Dendritic cell treated with granulocyte-macrophage colony-stimulating factor and Interleukin-4, amounts not matched to agents 40 ng/mL and 50 ng/mL, for 4 days (primary cell): ENCODE data around the gene GJC1.
A peak's percentile ranks its signal among the peaks of the same experiment; 100 is the strongest.

ENCODE experiments used
- H3K27ac Mint-ChIP-seq: one replicate; pipeline ENCODE4 v1.8.0; 2022; ENCODE audit warnings: mild to moderate bottlenecking, mixed read lengths
- H3K27me3 Mint-ChIP-seq: one replicate; pipeline ENCODE4 v1.8.0; 2022; ENCODE audit warnings: mild to moderate bottlenecking, mixed read lengths
- H3K36me3 Mint-ChIP-seq: one replicate; pipeline ENCODE4 v1.8.0; 2022; ENCODE audit warnings: low read depth, mixed read lengths
- H3K4me1 Mint-ChIP-seq: one replicate; pipeline ENCODE4 v1.8.0; 2022; ENCODE audit warnings: low read depth, mixed read lengths
- H3K4me3 Mint-ChIP-seq: one replicate; pipeline ENCODE4 v1.8.0; 2022; ENCODE audit warnings: mild to moderate bottlenecking, moderate library complexity, mixed read lengths
- H3K9me3 Mint-ChIP-seq: one replicate; pipeline ENCODE4 v1.8.0; 2022; ENCODE audit warnings: mixed read lengths
- intact Hi-C: fragments of 100-400 bp; cut with micrococcal nuclease; formaldehyde crosslinking; loops from one replicate; pipeline ENCODE4 v1.15.0; 2022

Gene GJC1

DNA sequence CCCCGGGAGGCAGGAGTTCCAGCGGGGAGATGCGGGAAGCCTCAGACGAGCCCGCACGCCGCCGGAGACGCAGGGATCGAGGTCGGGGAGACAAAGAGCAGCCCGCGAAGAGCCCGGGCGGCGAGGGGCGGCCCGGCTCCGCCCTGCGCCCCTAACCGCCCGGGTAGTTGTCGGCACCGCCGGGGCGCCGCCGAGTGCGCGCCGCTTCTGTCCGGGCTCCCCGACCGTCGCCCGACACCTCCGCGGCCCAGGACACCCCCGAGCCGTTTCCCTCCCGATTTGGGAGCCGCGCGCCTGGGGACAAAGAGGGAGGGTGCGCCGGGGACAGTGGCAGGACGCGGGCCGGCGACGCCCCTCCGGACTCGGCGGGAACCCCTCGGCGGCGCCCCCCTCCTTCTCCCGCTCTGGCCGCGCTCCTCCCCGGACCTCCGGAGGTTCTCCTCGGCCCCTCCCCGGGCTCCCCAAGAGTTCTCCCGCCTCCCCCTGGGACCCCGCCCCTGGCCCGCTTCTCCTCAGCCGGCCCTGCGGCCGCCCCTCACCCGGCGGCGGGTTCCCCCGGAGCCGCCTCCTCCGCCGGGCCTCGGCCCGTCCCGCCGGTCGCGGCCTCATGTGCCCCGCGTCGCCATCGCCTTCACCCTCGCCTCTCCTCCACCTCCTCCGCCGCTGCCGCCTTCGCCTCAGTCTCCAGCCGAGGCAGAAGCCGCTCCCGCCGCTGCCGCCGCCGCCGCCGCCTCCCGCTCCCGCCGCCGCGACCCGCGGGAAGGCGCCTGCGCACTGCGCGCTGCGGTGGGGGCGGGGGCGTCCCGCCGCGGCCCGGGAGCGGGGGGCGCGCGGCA lies at the start of gene GJC1:
Gene GJC1, minus strand, starts transcription at position 765 of the 836 bp plus-strand sequence. CDS start 24,470 bp downstream, outside the sequence.
- Mint-ChIP-seq H3K27ac (no peak within 1 kb of the TSS), H3K9me3 (no peaks in the 10 kb centered on the region), H3K4me1 (peaks cover 15% of the 10 kb centered on the region), H3K4me3 (peak within 1 kb of the TSS; percentile 70), H3K36me3 (no peaks in the 10 kb centered on the region), H3K27me3 (peaks cover 90% of the 10 kb centered on the region)
- intact Hi-C loops: loop anchor here (5.0 kb wide), 1 partner anchor 52 kb away; no protein-coding TSS in a partner anchor

DNA sequence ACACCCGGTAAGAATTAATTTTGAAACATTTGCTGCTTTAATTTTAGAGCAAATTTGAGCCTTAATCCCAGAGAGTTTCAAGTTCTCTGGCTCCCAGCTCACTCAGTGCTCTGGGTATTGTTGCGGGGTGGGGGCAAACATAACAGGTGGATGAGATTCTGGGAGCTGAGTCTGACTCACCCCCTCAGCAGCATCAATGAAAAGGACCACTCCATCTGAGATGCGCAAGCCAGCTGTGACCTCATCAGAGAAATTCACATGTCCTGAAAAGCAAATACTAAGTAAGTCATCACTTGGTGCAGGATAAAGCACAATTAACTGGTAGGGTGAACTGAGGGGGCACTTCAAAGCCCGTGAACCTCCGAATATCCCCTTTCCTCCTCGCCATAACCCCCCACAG lies 49.3 kb upstream of the GJC1 start:
- Mint-ChIP-seq H3K4me3 (no peak overlapping the region), H3K36me3 (peaks cover 97% of the 10 kb centered on the region)

GRCh38 chr17:44878627-44879221 lies 48.6 kb upstream of the GJC1 start:
- Mint-ChIP-seq H3K4me1 (no peaks in the 10 kb centered on the region), H3K27ac (no peak overlapping the region), H3K27me3 (no peaks in the 10 kb centered on the region), H3K9me3 (no peaks in the 10 kb centered on the region), H3K4me3 (no peak overlapping the region), H3K36me3 (peaks cover 97% of the 10 kb centered on the region)
- intact Hi-C loops: no loop called here

More for the DNA sequence above, 49.3 kb upstream of the GJC1 start:
- intact Hi-C loops: no loop called here
- no peaks in the 10 kb centered on the region for H3K27me3 Mint-ChIP-seq
- no peaks in the 10 kb centered on the region for H3K9me3 Mint-ChIP-seq
- H3K4me1 Mint-ChIP-seq: no peaks in the 10 kb centered on the region
- H3K27ac Mint-ChIP-seq: no peak overlapping the region

DNA sequence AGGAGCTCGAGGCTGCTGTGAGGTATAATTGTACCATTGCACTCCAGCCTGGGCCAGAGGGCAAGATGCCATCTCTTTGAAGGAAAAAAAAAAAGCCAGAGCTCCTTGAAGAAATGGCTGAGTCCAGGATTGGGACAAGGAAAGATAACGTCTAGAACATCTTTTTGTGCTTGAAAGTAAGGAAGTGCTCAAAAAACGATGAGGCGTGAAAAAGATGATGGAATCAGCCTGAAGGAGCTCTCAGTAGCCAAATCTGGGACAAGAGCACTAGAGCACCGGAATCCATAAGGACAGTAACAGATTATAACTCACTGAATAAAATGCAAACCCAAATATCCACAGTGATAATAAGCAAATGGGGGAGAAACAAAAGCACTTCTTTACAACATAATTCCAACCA lies 47.0 kb upstream of the GJC1 start:
- no peak overlapping the region for H3K27ac Mint-ChIP-seq
- no peaks in the 10 kb centered on the region for H3K4me1 Mint-ChIP-seq
- no peaks in the 10 kb centered on the region for H3K27me3 Mint-ChIP-seq
- H3K9me3 Mint-ChIP-seq: no peaks in the 10 kb centered on the region
- no peak overlapping the region for H3K4me3 Mint-ChIP-seq
- intact Hi-C loops: no loop called here
- peaks cover 97% of the 10 kb centered on the region for H3K36me3 Mint-ChIP-seq

DNA sequence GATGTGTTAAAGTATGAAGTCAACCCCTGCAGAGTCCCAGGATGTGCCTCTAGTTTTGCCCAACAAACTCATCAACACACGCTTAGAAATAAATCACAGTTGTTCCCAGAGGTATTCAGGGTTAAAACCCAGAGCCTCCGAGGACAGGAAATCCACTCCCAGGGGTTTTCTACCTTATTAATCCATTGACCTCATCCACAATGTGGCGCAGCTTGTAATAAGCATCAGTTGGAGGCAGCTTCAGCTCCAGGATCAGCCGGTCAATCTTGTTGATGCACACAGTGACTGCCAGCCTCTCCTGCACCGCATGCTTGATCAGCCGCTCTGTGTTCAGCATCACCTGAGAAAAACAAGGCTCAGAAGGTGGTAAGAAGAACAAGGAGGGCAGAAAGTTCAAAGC lies 45.7 kb upstream of the GJC1 start:
- no peaks in the 10 kb centered on the region for H3K9me3 Mint-ChIP-seq
- H3K4me3 Mint-ChIP-seq: no peak overlapping the region
- H3K4me1 Mint-ChIP-seq: no peaks in the 10 kb centered on the region
- peaks cover 97% of the 10 kb centered on the region for H3K36me3 Mint-ChIP-seq
- H3K27ac Mint-ChIP-seq: no peak overlapping the region
- intact Hi-C loops: no loop called here
- H3K27me3 Mint-ChIP-seq: no peaks in the 10 kb centered on the region

DNA sequence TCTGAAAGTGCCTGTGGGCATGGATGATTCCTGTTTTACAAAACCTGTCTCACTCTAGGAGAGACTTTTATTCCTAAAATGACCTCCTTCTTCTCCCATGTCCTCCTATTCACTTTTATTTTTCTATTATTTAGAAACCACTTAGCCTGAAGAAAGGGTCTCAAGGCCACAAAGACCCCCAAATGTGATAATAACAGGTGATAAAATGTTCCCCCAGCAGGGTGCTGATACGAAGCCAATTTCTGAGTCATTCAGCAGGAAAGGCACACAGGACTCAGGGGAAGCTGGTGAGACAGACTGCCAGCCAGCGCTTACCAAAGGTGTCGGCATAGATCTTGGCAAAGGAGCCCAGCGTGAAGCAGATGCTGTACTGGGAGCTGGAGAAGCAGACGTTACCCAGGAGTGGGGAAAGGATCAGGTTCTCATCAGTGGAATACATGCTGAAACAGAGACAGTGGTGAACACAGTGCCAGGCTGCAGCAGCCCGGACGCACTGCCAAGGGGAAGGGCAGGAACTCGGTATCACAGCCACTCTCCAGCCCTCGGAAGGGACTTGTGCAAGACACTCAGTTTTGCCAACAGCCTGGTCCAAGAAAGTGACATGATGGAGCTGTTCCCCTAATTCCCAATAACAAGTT lies 42.2 kb upstream of the GJC1 start:
- H3K4me3 Mint-ChIP-seq: no peak overlapping the region
- H3K4me1 Mint-ChIP-seq: no peaks in the 10 kb centered on the region
- H3K36me3 Mint-ChIP-seq: peaks cover 97% of the 10 kb centered on the region

DNA sequence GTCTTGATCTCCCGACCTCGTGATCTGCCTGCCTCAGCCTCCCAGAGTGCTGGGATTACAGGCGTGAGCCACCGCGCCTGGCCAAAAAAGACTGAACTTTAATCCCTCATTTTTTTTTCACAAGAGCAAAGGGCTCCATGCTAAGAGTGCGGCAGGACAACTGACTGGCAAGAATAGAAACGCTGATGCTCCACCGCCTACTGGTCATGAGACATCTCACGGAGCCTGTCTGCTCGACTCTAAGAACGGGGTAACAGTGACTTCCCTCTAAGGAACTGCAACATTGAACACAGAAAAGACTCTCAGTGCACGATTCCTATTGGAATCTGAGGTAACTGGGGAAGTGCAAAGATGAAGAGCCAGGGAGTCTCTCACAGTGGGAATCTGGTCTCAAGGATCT lies 41.5 kb upstream of the GJC1 start:
- H3K36me3 Mint-ChIP-seq: peaks cover 97% of the 10 kb centered on the region
- intact Hi-C loops: no loop called here
- no peak overlapping the region for H3K4me3 Mint-ChIP-seq
- no peak overlapping the region for H3K27ac Mint-ChIP-seq
- H3K27me3 Mint-ChIP-seq: no peaks in the 10 kb centered on the region
- H3K9me3 Mint-ChIP-seq: no peaks in the 10 kb centered on the region
- no peaks in the 10 kb centered on the region for H3K4me1 Mint-ChIP-seq

More for the DNA sequence above, 42.2 kb upstream of the GJC1 start:
- Mint-ChIP-seq H3K27me3 (no peaks in the 10 kb centered on the region), H3K27ac (no peak overlapping the region), H3K9me3 (no peaks in the 10 kb centered on the region)
- intact Hi-C loops: no loop called here

DNA sequence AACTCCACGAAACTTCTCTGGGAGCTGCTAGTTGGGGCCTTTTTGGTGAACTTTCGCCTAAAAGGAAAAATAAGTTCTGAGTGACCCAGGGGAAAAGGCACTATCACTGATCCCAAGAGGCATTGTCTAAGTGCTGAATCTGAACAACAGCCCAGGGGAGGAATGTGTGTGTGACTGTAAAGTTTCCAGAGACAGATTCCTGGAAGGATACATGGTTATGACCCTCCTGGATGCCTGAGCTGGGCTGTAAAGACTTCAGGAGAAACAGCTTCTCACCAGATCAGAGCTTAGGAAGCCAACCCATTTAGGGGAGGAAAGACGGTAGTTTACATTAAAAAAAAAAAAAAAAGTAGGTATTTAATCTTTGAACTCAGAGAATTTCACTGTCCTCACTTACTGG lies 37.8 kb upstream of the GJC1 start:
- Mint-ChIP-seq H3K4me3 (no peak overlapping the region), H3K36me3 (peaks cover 97% of the 10 kb centered on the region), H3K27me3 (no peaks in the 10 kb centered on the region), H3K9me3 (no peaks in the 10 kb centered on the region), H3K27ac (no peak overlapping the region), H3K4me1 (no peaks in the 10 kb centered on the region)
- intact Hi-C loops: no loop called here

DNA sequence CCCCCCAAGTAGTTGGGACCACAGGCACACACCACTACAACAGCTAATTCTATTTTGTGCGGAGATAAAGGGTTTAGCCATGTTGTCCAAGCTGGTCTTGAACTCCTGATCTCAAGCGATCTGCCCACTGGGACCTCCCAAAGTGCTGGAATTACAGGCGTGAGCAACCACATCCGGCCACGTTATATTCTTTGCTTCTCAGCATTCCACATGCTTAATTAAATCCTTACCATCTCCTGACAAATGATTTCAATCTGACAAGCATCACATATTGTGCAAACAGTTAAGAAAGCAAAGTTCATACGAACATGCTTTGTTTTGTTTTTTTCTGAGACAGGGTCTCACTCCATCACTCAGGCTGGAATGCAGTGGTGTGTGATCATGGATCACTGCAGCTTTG lies 35.8 kb upstream of the GJC1 start:
- Mint-ChIP-seq H3K9me3 (no peaks in the 10 kb centered on the region), H3K27ac (no peak overlapping the region), H3K4me1 (no peaks in the 10 kb centered on the region), H3K27me3 (no peaks in the 10 kb centered on the region), H3K36me3 (peaks cover 97% of the 10 kb centered on the region), H3K4me3 (no peak overlapping the region)
- intact Hi-C loops: loop anchor here (1.0 kb wide), 2 partner anchors 87 to 91 kb away; no protein-coding TSS in a partner anchor

DNA sequence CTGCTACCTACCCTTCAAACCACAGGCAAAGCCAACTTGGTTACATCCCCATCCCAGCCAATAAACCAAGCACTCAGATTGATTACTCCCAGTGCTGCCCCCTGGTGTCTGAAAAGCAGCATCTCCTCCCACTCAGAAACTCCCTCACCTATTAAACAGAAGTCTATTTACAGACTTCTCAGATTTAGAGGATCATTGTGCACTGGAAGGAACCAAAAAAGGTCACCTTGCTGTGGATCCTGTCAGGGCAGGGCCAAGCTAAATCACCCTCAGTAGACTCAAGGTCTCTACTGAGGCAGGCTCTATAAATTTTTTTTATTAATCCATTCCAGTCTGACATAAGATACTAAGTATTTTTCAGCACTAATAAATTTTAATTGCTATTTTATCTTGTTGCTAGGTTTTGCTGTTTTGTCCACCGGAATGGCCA lies 35.2 kb upstream of the GJC1 start:
- Mint-ChIP-seq H3K4me3 (no peak overlapping the region), H3K27ac (no peak overlapping the region), H3K4me1 (no peaks in the 10 kb centered on the region), H3K36me3 (peaks cover 97% of the 10 kb centered on the region), H3K27me3 (no peaks in the 10 kb centered on the region), H3K9me3 (no peaks in the 10 kb centered on the region)
- intact Hi-C loops: loop anchor here (1.0 kb wide), 2 partner anchors 86 to 90 kb away; no protein-coding TSS in a partner anchor

DNA sequence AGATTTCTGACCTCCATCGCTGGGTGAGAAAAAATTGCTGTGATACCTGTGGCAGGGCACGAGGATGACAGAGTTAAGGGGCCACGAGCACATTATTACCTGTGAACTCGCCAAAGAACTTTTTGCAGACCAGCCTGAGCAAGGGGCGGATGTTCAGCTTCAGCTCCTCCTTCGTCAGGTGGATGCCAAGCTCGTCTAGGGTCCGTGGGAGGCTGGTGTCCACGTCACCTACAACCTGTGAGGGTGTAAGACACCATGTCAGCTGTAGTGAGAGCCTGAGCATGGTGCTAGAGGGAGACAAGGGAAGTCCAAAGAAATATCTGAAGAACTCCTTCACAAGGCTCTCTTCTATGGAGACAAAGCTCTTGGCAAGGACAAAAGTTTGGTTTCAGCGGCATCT lies 34.7 kb upstream of the GJC1 start:
- Mint-ChIP-seq H3K27me3 (no peaks in the 10 kb centered on the region), H3K36me3 (peaks cover 97% of the 10 kb centered on the region), H3K4me1 (no peaks in the 10 kb centered on the region), H3K4me3 (no peak overlapping the region), H3K9me3 (no peaks in the 10 kb centered on the region), H3K27ac (no peak overlapping the region)
- intact Hi-C loops: loop anchor here (1.0 kb wide), 2 partner anchors 86 to 90 kb away; no protein-coding TSS in a partner anchor

- H3K9me3 Mint-ChIP-seq: no peaks in the 10 kb centered on the region
- H3K36me3 Mint-ChIP-seq: peaks cover 97% of the 10 kb centered on the region
- intact Hi-C loops: no loop called here
- H3K27ac Mint-ChIP-seq: no peak overlapping the region
- no peak overlapping the region for H3K4me3 Mint-ChIP-seq
- no peaks in the 10 kb centered on the region for H3K27me3 Mint-ChIP-seq
- H3K4me1 Mint-ChIP-seq: no peaks in the 10 kb centered on the region
These were observed 33.2 kb upstream of the GJC1 start for GRCh38 chr17:44863061-44863918.

DNA sequence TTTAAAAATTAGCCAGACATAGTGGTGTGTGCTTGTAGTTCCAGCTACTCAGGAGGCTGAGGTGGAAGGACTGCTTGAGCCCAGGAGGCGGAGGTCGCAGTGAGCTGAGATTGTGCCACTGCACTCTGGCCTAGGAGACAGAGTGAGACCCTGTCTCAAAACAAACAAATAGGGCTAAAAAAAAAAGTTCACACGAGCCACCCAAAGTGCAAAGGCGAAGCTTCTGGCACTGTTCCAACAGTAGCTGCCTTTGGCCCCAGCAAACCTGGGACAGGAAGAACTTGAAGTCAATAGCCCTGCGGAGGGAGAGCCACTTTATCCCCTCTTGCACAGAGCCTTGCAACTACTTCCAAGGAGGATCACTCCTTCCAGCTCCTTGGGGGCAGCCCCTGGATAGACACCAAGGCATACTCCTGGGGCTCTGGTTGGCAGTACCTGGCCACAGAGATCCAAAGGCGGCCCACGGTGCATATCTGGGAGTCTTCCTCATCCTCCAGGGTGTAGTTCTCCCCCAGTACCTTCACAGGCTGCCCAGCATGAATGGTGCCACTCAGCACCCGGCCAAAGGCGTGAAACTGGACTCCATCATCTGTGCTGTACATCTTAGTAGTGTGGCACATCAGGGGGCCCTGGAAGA lies 32.3 kb upstream of the GJC1 start:
- peaks cover 97% of the 10 kb centered on the region for H3K36me3 Mint-ChIP-seq
- no peaks in the 10 kb centered on the region for H3K27me3 Mint-ChIP-seq
- no peak overlapping the region for H3K4me3 Mint-ChIP-seq

More for the DNA sequence above, 32.3 kb upstream of the GJC1 start:
- intact Hi-C loops: no loop called here
- no peak overlapping the region for H3K27ac Mint-ChIP-seq
- no peaks in the 10 kb centered on the region for H3K9me3 Mint-ChIP-seq
- no peaks in the 10 kb centered on the region for H3K4me1 Mint-ChIP-seq
